ENCODE data around the gene SAXO2. TPM values are rescaled to one million over a fixed set of nuclear protein-coding genes. Genes with fewer than 3 reads are reported as not detected.
"Not testable (repeated sequence)": the region's sequence is repeated elsewhere in the genome, so short reads cannot be mapped to it uniquely, and the experiment has no call there.

The SAXO2 gene
- polyA plus RNA-seq, 3 donors, result not detected

DNA sequence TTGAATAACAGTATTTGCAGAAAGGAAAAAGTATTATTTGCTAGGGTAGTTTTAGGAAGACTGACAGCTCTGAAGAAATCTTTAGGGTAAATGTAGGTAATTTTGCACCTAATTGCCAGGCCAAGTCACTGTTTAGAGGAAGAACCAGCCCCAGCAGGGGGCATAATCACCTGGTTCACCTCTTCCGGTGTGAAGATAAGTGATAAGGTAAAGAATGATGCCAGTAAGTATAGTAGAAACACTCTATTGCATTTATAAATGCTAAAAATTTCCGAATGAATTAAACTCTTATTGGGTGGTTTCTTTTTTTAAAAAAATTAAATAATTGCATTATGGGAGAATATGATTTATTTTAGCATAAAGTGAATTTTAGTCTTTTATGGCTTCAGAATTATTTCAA lies 21.8 kb downstream of the SAXO2 start:
- H3K27ac Mint-ChIP-seq; H3K36me3 Mint-ChIP-seq; H3K4me3 ChIP-seq (replicated peaks in 1 of 3; ENCODE audit: low read depth in 2 of 3, low read length in 3 of 3); H3K36me3 ChIP-seq (replicated peaks in 1 of 2; ENCODE audit: control insufficient read depth in 1 of 2, insufficient read depth in 2 of 2, low read length in 2 of 2); H3K9ac ChIP-seq (ENCODE audit: insufficient read depth, low read length, poor library complexity, severe bottlenecking); H3K27me3 ChIP-seq (ENCODE audit: control insufficient read depth in 2 of 2, insufficient read depth in 2 of 2, low read length in 2 of 2); H2AFZ ChIP-seq (ENCODE audit: insufficient read depth, low read depth, low read length, poor library complexity, severe bottlenecking); intact Hi-C loops (cut with micrococcal nuclease); H3K9me3 ChIP-seq (replicated peaks in 1 of 2; ENCODE audit: control insufficient read depth in 1 of 2, insufficient read depth in 1 of 2, low read length in 2 of 2); H3K27me3 Mint-ChIP-seq (ENCODE audit: low read depth in 3 of 3); H3K27ac ChIP-seq (ENCODE audit: low read depth in 1 of 2, low read length in 2 of 2); H3K4me2 ChIP-seq (replicated peaks; ENCODE audit: extremely low read depth, low read length, poor library complexity, severe bottlenecking); DNase-seq; H4K20me1 ChIP-seq (ENCODE audit: insufficient read depth, low read length); H3K4me3 Mint-ChIP-seq; H3K79me2 ChIP-seq (ENCODE audit: insufficient read depth, low read length); H3K9me3 Mint-ChIP-seq: not testable (repeated sequence)
- WGBS (ENCODE audit: insufficient coverage), result no CpG with 5 or more reads among the region's 2 CpGs
- H3K4me1 Mint-ChIP-seq, result peaks cover 11% of the 10 kb centered on the region
- peaks cover 5 to 11% of the 10 kb centered on the region in 2 donors for H3K4me1 ChIP-seq (ENCODE audit: control insufficient read depth in 1 of 2, insufficient read depth in 2 of 2, low read length in 2 of 2)

DNA sequence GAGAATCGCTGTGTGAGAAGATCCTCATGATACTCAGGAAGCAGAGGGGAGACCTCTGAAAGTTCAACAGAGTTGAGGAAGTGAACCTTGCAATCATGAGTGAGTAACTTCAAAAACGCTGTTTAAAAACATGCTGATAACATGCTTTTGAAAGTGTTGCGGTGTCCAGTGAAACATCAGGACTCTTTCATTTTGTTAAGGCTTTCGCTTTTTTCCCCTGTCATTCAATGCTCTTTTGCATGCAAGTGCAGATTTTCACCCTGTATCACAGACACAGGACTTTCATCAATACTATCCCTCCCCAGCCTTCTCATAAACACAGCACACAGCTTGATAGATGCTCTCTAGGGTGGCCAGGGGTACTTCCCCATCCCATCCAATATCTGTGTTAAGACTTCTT lies 23.9 kb downstream of the SAXO2 start:
- H3K27ac Mint-ChIP-seq; H3K9me3 ChIP-seq (replicated peaks in 1 of 2; ENCODE audit: control insufficient read depth in 1 of 2, insufficient read depth in 1 of 2, low read length in 2 of 2); H3K27me3 ChIP-seq (ENCODE audit: control insufficient read depth in 2 of 2, insufficient read depth in 2 of 2, low read length in 2 of 2); H3K27me3 Mint-ChIP-seq (ENCODE audit: low read depth in 3 of 3); H2AFZ ChIP-seq (ENCODE audit: insufficient read depth, low read depth, low read length, poor library complexity, severe bottlenecking); H3K79me2 ChIP-seq (ENCODE audit: insufficient read depth, low read length); H3K9ac ChIP-seq (ENCODE audit: insufficient read depth, low read length, poor library complexity, severe bottlenecking); H3K4me3 ChIP-seq (replicated peaks in 1 of 3; ENCODE audit: low read depth in 2 of 3, low read length in 3 of 3); intact Hi-C loops (cut with micrococcal nuclease); DNase-seq; H3K27ac ChIP-seq (ENCODE audit: low read depth in 1 of 2, low read length in 2 of 2); H3K36me3 Mint-ChIP-seq; H3K9me3 Mint-ChIP-seq; H4K20me1 ChIP-seq (ENCODE audit: insufficient read depth, low read length); H3K36me3 ChIP-seq (replicated peaks in 1 of 2; ENCODE audit: control insufficient read depth in 1 of 2, insufficient read depth in 2 of 2, low read length in 2 of 2): not testable (repeated sequence)
- peak overlapping the region in 1 of 2 donors; percentile 59 for H3K4me3 Mint-ChIP-seq
- Histone ChIP-seq H3K4me2 (replicated peaks; ENCODE audit: extremely low read depth, low read length, poor library complexity, severe bottlenecking) (peak overlapping the region; percentile 22), H3K4me1 (ENCODE audit: control insufficient read depth in 1 of 2, insufficient read depth in 2 of 2, low read length in 2 of 2) (peaks cover 5 to 11% of the 10 kb centered on the region in 2 donors)
- 50% methylated on average over 2 of the region's 4 CpGs for WGBS (ENCODE audit: insufficient coverage)
- peaks cover 11% of the 10 kb centered on the region for H3K4me1 Mint-ChIP-seq

DNA sequence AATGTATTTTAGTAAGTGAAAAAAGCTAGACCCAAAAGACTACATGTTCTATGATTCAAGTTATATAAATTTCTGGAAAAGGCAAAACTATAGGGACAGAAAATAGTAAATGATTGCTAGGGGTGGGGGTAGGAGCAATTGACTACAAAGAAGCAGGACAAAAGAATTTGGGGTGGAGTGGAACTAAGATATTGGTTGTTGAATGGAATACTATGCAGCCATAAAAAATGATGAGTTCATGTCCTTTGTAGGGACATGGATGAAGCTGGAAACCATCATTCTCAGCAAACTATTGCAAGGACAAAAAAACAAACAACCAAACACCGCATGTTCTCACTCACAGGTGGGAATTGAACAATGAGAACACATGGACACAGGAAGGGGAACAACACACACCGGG lies 25.6 kb downstream of the SAXO2 start:
- peaks cover 5 to 11% of the 10 kb centered on the region in 2 donors for H3K4me1 ChIP-seq (ENCODE audit: control insufficient read depth in 1 of 2, insufficient read depth in 2 of 2, low read length in 2 of 2)
- H3K27ac ChIP-seq (ENCODE audit: low read depth in 1 of 2, low read length in 2 of 2); H3K4me3 ChIP-seq (replicated peaks in 1 of 3; ENCODE audit: low read depth in 2 of 3, low read length in 3 of 3); H3K9ac ChIP-seq (ENCODE audit: insufficient read depth, low read length, poor library complexity, severe bottlenecking); H3K9me3 Mint-ChIP-seq; H3K27me3 Mint-ChIP-seq (ENCODE audit: low read depth in 3 of 3); H3K4me3 Mint-ChIP-seq; H3K36me3 Mint-ChIP-seq; intact Hi-C loops (cut with micrococcal nuclease); H3K27ac Mint-ChIP-seq; H3K9me3 ChIP-seq (replicated peaks in 1 of 2; ENCODE audit: control insufficient read depth in 1 of 2, insufficient read depth in 1 of 2, low read length in 2 of 2); H3K27me3 ChIP-seq (ENCODE audit: control insufficient read depth in 2 of 2, insufficient read depth in 2 of 2, low read length in 2 of 2); DNase-seq; H3K36me3 ChIP-seq (replicated peaks in 1 of 2; ENCODE audit: control insufficient read depth in 1 of 2, insufficient read depth in 2 of 2, low read length in 2 of 2); H4K20me1 ChIP-seq (ENCODE audit: insufficient read depth, low read length); H3K4me2 ChIP-seq (replicated peaks; ENCODE audit: extremely low read depth, low read length, poor library complexity, severe bottlenecking); H2AFZ ChIP-seq (ENCODE audit: insufficient read depth, low read depth, low read length, poor library complexity, severe bottlenecking); H3K79me2 ChIP-seq (ENCODE audit: insufficient read depth, low read length): not testable (repeated sequence)
- H3K4me1 Mint-ChIP-seq, result peaks cover 11% of the 10 kb centered on the region
- WGBS (ENCODE audit: insufficient coverage), result no CpG with 5 or more reads among the region's 2 CpGs
